Ureter (tissue), 1 donor: Measurements from ENCODE around the gene IL1RL2. TPM values are rescaled to one million over a fixed set of nuclear protein-coding genes. Genes with fewer than 3 reads are reported as not detected.

Experiments used
- DNase-seq: peaks from one replicate; pipeline ENCODE4 v3.0.0-alpha.2; 2020; ENCODE audit warnings: low spot score
- total RNA-seq: library from RNA; stranded (reverse); gene quantifications from one replicate; pipeline ENCODE4 v1.2.4, GENCODE V29; 2023
- donor health status: DM: yes; HTN: yes; CAD: no.

IL1RL2 gene
- total RNA-seq, 1 donor from 2014 or later, result 5.2 TPM

GRCh38 chr2:102194609-102195268, 7.9 kb downstream of the IL1RL2 start:
- DNase-seq, result no peak

GRCh38 chr2:102197389-102198137, 10.7 kb downstream of the IL1RL2 start:
- no peak for DNase-seq

- DNase-seq, result no peak
Measured at GRCh38 chr2:102200539-102200938, 13.7 kb downstream of the IL1RL2 start.

- no peak for DNase-seq
Measured at GRCh38 chr2:102204638-102205037, 17.8 kb downstream of the IL1RL2 start.

- no peak for DNase-seq
Measured at GRCh38 chr2:102206666-102207341, 20.0 kb downstream of the IL1RL2 start.

GRCh38 chr2:102208774-102209173, 22.0 kb downstream of the IL1RL2 start:
- no peak for DNase-seq

GRCh38 chr2:102209474-102209873, 22.7 kb downstream of the IL1RL2 start:
- no peak for DNase-seq

GRCh38 chr2:102217032-102217431, 30.2 kb downstream of the IL1RL2 start:
- no peak for DNase-seq

GRCh38 chr2:102224824-102225739, 38.3 kb downstream of the IL1RL2 start:
- DNase-seq, result no peak

- DNase-seq, result no peak
Measured at GRCh38 chr2:102226171-102226570, 39.3 kb downstream of the IL1RL2 start.

- DNase-seq, result no peak
Measured at GRCh38 chr2:102226612-102227391, 40.0 kb downstream of the IL1RL2 start.

- no peak for DNase-seq
Measured at GRCh38 chr2:102229141-102229769, 42.4 kb downstream of the IL1RL2 start.

GRCh38 chr2:102230410-102230909, 43.6 kb downstream of the IL1RL2 start:
- no peak for DNase-seq

GRCh38 chr2:102233132-102233884, 46.5 kb downstream of the IL1RL2 start:
- no peak for DNase-seq

- DNase-seq, result no peak
Measured at GRCh38 chr2:102235042-102235473, 48.2 kb downstream of the IL1RL2 start.

GRCh38 chr2:102235491-102235890, 48.7 kb downstream of the IL1RL2 start:
- no peak for DNase-seq

GRCh38 chr2:102236132-102236531, 49.3 kb downstream of the IL1RL2 start:
- no peak for DNase-seq

- DNase-seq, result no peak
Measured at GRCh38 chr2:102237176-102237575, 50.4 kb downstream of the IL1RL2 start.

- DNase-seq, result no peak
Measured at GRCh38 chr2:102238039-102238756, 51.4 kb downstream of the IL1RL2 start.
